Ammon's horn (tissue), 1 donor: ENCODE results near the gene SRRM4.
"Not testable (repeated sequence)": the region's sequence is repeated elsewhere in the genome, so short reads cannot be mapped to it uniquely, and the experiment has no call there.

Source experiments
- DNase-seq: peaks from one replicate; pipeline ENCODE4 v3.0.0-alpha.2; 2016; ENCODE audit warnings: low spot score

The SRRM4 gene

DNA sequence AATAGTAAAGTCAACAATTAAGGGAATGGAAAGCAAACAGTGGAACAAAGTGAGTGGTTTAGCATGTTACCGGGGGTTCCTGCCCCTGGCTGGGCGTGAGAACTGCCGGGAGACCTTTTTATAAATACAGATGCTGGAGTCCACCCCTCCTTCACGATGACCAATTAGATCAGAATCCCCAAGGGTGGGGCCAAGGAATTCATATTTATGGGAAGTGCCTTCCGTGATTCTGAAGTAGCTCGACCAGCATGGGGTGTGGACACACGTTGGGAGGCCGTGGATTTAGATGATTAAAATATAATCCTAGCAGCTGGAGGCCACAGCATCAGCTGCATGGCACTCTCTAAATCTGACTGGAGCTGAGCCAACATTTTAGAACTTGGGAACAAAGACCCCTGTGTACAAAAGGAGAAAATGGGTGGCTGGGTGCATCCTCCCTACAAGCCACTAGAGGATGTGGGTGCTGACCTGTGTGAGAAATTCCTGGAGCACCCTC is 87.9 kb downstream of the SRRM4 start:
- DNase-seq = no peak

DNA sequence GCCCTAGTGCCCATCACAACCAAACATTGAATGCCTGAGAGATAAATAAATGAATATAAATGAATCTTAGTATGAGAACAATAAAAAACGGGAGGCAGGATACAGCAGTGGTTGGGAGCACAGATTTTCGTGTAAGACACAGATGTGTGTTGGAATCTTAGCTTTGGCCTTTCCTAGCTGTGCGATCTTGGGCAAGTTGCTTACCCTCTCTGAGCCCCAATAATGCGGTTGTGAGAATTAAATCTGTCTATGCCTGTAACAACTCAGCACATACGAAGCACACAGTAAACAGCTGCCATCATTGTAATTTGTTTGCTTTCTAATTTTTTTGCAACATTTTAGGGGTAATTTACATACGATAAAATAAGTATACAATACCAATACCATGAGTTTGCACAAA is 89.8 kb downstream of the SRRM4 start:
- DNase-seq = no peak

DNA sequence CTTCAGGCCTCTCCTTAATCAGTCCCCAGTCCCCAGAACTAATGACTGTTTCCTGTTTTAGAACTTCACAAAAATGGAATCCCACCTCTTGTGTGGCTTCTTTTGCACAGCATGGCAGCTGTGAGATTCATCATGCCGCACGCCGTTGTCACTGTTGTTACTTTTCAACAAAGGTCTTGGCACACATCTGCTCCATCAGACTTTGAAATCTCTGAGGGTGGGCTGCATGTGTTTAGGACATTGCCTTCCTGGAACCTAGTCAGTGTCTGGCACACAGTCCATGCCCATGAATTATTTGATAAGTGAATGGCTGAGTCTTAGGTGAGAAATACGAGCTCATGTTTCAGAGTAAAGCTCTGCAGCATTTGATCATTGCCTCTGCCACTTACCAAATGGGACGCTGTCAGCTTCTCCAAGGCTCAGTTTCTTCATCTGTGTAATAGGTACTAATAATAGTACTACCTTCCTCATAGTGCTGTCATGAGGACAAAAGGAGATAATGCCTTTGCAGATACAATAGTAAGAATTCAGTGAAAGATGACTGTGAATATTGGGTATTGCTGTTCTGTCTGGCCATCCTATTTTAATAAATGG is 90.4 kb downstream of the SRRM4 start:
- no peak for DNase-seq

DNA sequence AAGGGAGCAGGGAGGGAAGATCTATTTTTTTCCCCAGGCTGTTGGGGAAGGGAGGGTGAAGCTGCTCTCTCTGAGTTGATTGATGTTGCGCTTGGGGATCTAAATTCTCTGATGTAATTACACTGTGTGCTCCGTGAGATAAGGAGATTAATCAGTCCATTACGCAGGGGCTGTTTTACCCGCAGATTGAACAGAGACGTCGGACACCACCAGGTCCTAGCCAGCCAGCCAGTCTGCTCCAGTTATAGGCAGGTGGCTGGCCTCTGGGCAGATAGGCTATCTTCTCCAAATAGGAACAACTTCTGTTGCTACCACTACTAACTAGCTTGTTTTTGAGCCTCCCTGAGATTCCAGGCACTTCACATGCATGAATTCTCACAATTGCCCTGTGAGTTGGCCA is 91.1 kb downstream of the SRRM4 start:
- DNase-seq = no peak

DNA sequence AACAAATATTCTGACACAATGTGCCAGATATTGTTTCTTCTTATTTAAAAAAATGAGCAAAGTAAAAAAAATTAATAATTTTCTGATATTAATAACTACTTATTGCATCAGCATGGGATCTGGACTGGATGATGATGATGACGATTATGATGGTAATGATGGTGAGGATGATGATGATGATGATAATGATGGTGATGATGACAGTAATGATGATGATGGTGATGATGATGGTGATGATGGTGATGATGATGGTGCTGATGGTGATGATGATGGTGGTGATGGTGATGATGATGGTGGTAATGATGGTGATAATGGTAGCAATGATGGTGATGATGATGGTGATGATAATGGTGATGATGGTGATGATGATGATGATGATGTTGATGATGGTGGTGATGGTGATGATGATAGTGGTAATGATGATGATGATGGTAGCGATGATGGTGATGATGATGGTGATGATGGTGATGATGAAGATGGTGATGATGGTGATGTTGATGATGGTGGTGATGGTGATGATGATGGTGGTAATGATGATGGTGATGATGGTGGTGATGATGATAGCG is 94.0 kb downstream of the SRRM4 start:
- DNase-seq = no peak

DNA sequence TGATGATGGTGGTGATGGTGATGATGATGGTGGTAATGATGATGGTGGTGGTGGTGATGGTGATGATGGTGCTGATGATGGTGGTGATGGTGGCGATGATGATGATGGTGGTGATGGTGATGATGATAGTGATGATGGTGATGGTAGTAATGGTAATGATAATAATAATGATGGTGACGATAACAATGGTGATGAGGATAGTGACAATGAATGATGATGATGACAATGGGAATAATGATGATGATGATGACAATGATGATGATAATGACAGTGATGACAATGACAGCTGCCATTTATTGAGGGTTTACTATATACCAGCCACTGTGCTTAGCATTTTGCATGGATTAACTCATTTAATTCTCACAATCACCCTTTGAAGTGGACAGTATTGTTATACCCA is 94.6 kb downstream of the SRRM4 start:
- DNase-seq = no peak

DNA sequence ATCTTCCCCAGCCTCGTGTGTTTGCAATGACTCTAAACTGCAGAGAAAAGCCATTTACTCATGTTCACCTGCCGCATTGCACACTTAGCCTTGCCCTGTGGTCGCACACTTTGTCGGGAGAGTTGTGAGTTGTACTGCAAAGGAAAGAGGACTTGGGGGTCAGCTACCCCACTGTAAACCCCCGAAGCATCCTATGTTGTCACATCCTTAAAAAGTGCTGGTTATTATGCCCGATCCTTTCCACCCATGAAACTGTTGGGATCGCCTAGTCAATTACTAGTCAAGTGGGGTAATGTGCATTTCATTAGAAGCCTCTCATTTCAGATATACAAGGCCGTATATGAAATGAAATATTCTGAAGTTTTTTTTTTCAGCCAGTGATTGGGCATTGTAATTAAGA is 98.2 kb downstream of the SRRM4 start:
- no peak for DNase-seq

DNA sequence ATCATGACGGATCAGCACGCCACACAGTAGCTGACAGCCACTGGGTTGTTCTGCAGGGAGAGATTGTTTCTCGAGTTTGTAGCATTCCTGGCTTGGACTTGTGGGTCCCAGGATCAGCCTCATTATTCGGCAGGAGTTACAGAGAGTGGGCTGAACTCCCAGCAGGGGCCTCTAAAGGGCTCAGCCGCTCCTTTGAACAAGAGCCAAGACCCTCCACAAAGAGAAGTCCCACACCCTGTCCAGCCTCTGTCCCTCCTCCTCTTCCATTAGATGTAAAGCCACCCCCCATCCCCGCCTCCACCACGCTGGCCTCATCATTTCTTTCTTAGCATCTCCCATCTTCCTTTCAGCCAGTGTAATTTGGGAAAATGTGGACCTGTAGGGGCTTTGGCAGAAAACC is 100.7 kb downstream of the SRRM4 start:
- DNase-seq = no peak

DNA sequence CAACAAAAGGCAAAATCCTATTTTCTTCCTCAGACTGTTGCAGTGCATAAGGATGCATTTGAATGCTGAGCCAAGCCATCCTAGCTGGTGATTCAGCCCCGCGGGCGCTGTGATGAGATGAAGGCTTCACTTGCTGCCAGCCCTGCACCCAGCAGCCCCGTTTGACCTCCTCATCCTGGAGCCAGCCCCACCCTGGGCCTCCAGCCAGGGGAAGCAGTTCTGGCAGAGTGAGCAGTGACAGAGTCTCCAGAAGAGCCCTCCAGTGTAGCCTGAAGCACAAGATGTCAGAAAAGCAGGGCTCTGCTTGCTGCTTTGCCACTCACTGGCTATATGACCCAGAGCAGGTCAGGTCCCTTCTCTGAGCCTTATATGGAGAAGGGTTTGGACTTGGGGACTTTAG is 101.2 kb downstream of the SRRM4 start:
- peak; percentile 32 for DNase-seq

DNA sequence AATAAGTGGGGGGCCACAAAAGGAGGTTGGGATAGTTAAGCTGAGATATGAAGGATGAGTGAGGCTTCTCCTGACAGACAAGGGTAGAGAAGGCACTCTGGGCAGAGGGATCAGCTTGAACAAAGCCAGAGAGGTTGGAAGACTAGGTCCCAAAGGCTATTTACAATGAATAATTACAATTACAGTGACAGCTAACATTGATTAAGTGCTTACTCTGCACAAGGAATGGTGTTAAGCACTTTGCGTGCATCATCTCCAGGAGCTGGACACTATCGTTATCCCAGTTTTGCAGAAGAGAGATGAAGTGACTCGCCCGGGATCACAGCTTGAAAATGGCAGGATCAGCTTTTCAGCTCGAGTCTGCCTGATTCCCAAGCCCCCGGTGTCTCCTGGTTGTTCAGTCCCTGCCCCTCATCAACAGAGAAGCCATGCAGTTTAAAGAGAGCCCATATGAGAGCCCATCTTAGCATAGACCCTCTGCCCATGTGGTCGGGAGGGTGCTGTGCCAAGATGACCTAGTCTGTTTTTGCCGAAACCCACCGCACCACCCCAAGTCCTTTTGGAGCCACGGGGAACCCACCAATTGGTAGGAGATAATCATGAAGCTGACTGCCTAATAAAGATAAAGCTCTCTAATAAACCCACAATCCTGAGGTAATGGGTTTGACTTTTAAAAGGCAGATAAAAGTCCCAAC is 107.5 kb downstream of the SRRM4 start:
- DNase-seq = no peak

DNA sequence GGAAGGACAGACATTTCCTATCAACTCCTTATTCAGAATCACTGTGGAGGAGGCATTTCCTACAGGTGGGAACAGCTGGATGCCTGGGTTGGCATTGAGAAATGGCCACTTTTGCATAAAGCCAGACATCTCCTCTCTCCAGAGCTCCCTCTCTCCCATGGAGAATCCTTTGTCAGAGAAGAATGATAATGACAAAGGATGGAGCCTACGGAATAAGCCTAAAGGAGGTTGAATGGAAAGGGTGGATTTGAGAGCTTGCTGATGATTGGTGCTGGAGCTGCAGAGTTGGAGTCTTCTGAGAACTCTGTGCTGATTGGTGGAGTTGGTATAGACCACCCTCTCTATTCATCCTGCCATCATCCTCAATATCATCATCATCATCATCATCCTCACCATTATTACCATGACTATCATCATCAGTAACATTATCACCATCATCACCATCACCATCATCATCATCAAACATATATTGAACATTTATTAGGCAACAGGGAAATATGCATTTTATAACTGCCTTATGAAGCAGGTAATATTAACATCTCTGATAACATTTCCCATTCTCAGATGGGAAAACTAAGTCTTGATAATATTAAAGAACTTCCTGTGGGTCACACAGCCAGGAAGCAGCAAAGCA is 108.2 kb downstream of the SRRM4 start:
- DNase-seq = no peak

DNA sequence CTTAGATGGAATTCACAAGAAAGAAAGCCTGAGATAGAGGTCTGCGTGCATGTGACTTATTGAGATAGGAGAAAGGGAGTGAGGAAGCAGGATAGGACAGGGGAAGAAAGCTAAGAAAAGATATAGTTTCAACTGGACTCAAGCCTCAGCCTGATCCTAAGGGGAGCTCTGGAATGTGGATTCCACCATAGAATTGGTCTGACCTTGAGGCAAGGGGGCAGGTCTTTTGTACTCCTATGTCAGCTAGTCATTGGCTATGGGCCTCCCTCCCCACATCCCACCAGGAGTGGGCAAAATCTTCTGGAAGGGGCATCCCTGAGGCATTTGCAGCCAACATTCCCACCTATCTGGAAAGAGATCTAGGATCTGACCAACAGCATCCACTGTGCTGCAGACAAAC is 108.9 kb downstream of the SRRM4 start:
- DNase-seq = no peak

DNA sequence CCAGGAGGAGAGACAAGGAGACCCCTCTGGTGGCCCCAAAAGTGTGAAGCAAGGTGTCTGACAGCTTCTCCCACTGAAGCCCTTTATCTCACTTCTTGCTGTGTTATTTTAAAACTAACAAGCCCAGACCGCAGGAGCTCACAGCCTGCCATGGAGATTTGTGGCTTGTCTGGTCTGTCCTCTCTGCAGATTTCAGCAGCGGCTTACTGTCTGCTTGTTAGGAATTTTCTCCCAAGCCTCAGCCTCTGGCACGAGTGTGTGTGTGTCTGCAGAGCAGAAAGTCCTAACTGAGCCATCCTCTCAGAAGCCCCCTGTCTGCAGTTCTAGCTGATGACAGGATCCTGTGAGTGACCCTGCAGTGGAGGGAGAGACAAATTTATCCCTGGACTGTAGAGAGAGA is 109.5 kb downstream of the SRRM4 start:
- DNase-seq = no peak

DNA sequence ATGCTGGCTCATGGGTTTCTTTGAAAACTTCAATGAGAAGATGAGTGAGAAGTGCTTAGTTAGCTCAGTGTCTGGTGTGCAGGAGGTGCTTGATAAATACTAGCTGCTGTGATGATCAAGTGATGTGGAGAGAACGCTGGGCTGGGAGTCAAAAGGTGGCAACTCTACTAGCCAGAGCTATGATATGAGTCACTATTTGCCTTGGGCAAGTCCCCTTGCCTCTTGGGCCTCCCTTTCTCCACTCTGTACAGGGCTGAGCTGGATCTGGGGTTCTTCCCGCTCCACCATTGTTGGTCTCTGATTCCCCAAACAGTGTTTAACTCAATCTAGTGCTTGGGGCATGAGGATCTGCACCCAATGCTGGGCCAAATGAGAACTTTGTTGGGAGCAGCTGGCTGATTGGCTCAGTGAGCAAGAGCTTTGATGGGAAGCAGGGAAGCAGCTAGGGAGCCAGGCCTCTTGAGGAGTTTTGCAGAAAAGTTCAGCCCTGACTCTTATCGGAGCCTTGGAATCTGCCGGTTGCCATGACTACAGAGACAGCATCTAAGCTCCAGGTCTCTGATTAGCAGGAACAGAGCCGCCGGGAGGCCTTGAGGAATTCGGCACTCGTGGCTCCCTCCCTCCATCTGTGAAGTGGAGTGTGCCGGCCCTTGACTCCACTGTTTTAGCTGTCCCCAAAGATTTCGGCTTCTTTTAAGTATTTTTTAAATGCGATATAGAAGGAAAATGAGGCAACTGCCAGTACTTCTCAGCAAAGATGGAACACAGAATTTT is 115.3 kb downstream of the SRRM4 start:
- DNase-seq = peak; percentile 8

DNA sequence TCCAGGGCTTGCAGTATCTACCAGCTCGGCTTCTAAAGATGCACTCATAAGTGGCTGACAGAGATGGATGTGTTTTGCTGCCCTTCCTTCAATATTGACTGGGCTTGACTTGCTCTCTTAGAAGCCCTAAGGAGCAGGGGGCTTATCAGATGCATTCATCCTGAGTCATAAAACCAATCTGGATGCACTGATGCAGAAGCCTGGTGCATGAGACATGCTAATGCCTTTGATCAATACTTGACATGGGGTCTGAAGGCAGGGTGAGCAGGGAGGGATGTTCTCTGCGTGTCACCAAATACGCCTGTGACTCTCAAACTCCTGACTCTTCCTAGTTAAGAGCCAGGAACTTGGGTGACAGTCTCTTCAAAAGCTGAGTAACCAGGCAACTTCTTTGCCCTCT is 119.6 kb downstream of the SRRM4 start:
- DNase-seq = no peak

DNA sequence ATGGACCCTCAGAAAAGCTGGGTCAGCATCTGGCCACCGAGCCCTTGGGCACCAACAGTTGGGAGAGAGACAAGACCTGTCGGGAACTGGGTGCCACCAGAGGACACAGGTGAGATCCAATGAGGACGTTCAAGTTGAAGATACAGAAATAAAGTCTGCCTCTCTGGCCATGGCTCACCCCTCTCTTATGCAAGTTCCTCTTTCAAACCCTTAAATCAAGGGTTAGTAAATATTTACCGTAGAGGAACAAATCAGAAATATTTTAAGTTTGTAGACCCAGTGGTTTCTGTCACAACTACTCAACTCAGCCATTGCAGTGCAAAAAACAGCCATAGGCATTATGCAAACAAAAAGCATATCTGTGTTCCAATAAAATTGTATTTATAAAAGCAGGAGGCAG is 120.9 kb downstream of the SRRM4 start:
- DNase-seq = no peak

DNA sequence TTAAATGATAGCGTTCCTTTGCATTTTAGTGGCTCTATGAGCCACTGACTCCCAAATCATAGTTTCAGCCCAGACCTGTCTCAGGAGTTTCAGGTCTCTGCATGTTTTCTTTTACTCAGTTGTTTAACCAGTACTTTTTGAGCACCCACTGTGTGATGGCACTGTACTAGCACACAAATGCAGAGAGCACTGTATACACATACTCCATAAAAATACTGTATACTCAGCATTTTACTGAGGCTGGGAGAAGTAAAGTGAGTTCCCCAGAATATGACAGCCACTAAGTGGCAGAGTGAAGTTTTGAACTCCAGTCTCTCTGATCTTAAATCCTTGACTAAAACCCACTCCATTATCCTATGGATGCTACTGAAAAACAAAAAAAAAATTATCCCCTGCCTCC is 121.4 kb downstream of the SRRM4 start:
- DNase-seq = no peak

DNA sequence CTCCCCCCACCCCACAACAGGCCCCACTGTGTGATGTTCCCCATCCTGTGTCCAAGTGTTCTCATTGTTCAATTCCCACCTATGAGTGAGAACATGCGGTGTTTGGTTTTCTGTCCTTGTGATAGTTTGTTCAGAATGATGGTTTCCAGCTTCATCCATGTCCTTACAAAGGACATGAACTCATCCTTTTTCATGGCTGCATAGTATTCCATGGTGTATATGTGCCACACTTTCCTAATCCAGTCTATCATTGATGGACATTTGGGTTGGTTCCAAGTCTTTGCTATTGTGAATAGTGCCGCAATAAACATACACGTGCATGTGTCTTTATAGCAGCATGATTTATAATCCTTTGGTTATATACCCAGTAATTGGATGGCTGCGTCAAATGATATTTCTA is 123.6 kb downstream of the SRRM4 start:
- DNase-seq = not testable (repeated sequence)

DNA sequence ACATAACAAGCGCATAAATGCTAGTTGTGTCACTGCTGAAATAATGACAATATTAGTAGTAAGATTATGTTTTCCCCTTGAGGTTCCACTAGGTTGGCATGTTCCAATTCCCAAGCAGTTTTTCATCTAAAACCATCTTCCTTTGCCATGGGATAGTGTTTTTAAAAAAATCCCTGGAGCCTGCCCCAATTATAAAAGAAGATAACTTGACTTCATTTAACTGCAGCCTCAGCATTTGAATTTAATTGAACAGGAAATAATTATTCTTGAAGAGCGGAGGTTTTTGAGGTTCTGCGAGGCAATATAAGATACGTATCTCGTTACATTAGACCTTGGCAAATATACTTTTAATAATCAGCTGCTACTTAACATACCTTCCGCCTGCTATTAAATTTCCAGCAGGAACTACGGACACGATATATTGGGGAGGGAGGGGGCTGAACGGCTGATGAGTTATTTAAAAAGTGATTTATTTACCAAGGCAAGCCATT is 132.2 kb downstream of the SRRM4 start:
- no peak for DNase-seq

DNA sequence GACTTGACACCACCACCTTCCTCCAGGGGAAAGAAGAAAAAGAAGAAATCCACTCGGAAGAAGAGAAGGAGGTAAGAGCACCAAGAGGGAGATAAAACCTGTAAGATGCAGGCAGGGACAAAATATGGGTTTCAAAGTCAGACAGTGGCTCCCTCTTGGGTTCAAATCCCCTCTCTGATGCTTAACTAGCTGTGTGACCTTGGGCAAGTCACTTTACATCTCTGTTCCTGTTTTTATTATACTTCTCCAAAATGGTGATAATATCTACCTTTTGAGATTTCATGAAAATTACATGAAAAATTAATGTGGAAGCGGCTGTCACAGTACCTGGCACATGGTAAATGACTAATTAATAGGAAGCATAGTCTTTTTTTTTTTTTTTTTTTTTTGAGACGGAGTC is 133.0 kb downstream of the SRRM4 start:
- DNase-seq = no peak

DNA sequence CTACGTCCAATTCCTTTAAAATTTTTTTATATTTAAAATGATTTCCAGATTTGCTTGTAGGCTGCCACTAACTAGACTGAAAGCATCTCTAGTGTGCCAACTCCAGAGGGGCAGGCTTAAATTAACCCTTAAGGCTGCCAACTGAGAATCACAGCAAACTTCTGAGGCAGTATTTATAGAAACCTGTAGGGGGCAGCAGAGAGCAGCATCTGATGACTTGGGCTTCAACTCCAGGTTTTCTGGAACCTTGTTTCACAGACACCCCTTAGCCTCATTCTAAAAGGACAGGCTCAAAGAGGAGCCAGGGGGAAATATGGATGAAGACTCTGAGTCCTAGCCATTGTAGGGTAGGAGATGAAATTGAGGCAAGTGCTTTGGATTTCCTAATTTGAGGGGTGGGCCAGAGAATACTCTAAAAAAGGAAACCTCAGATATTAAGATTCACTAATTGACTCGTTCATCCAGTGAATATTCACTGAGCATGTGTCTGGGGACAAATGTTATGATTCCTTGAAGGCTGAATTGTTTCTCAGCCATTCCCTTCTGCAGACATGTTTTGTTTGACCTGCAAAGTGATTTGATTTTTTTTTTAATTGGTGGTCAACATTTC is 134.1 kb downstream of the SRRM4 start:
- peak; percentile 39 for DNase-seq

DNA sequence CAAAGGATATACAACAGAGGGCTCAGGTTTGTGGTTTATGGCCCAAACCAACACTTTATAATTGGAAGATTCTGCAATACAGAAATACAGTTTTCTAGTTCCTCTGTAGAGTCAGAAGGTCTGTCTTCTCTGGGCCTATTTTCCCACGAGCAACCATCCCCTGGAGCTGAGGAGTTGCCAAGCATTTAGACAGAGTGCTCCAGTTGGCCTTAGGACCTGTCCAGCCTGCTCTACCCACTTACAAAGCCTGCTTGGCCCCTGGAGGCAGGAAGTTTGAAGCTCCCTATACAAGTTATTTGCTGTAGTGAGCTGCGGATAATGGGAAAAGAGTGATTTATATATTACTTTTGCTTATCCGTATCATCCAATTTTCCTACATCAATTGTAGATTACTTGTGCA is 136.6 kb downstream of the SRRM4 start:
- peak; percentile 35 for DNase-seq
